ENCODE data around the gene ITGAL. TPM values are rescaled to one million over a fixed set of nuclear protein-coding genes. Genes with fewer than 3 reads are reported as not detected.

ITGAL gene
- total RNA-seq, 1 experiment from 2014 or later = not detected

- peak overlapping the region; percentile 21 for H3T11ph ChIP-seq (ENCODE audit: low read length)
- peak overlapping the region; percentile 83 for H3K27ac ChIP-seq (ENCODE audit: insufficient read length, low read depth, low read length)
- no peak overlapping the region for H3K23ac ChIP-seq (ENCODE audit: insufficient read length, low read depth, low read length)
- H3K79me1 ChIP-seq (ENCODE audit: insufficient read depth, low read depth, low read length, poor library complexity, severe bottlenecking) = no peaks in the 10 kb centered on the region
- no peak overlapping the region for H2AK5ac ChIP-seq (ENCODE audit: insufficient read length, low read length)
- H3K56ac ChIP-seq (ENCODE audit: insufficient read length, low read depth, low read length) = no peak overlapping the region
- peak overlapping the region; percentile 77 to 89 for H3K4me3 Mint-ChIP-seq
- H4K20me1 ChIP-seq (ENCODE audit: control insufficient read depth, insufficient read depth, insufficient read length) = no peaks in the 10 kb centered on the region
- no peaks in the 10 kb centered on the region; a peak in 1 of 5 replicates for H3K9me3 Mint-ChIP-seq
- H3K27ac Mint-ChIP-seq = peak overlapping the region; percentile 96 to 99 (median 96)
- no peaks in the 10 kb centered on the region for H3K27me3 Mint-ChIP-seq (ENCODE audit: low read depth)
- peak; percentile 56 for DNase-seq
- peak overlapping the region; percentile 92 for H3K9ac ChIP-seq (ENCODE audit: extremely low read depth, insufficient read length, low read length)
- H3K27me3 ChIP-seq (ENCODE audit: insufficient read depth, low read length) = no peaks in the 10 kb centered on the region
- WGBS (ENCODE audit: extremely low coverage, insufficient read length, low lambda C conversion rate) = no CpG with 5 or more reads among the region's 18 CpGs
- peaks cover 23 to 27% of the 10 kb centered on the region in 2 experiments for H3K4me1 Mint-ChIP-seq
- H2BK12ac ChIP-seq (ENCODE audit: insufficient read length, low read depth, low read length) = no peak overlapping the region
- H3K18ac ChIP-seq (ENCODE audit: insufficient read length, low read depth, low read length) = peak overlapping the region; percentile 87
- peak overlapping the region; percentile 61 for H3K4me2 ChIP-seq (ENCODE audit: insufficient read depth, insufficient read length, low read length)
- peak overlapping the region; percentile 66 for H4K5ac ChIP-seq (ENCODE audit: insufficient read length, low read depth, low read length)
- H3K23me2 ChIP-seq (ENCODE audit: insufficient read length, low read depth, low read length, poor library complexity, severe bottlenecking) = peaks cover 23% of the 10 kb centered on the region
- H3K79me2 ChIP-seq (ENCODE audit: insufficient read depth, low read length) = no peaks in the 10 kb centered on the region
- H2BK5ac ChIP-seq (ENCODE audit: insufficient read length, low read length) = peak overlapping the region; percentile 21
- no peak for TF ChIP-seq CTCF (conservative IDR thresholded peaks at IDR 0.05)
- no peak overlapping the region for H2BK15ac ChIP-seq (ENCODE audit: low read depth, low read length)
- no peak overlapping the region for H4K91ac ChIP-seq (ENCODE audit: insufficient read length, low read depth, low read length)
- no peaks in the 10 kb centered on the region for H3K9me3 ChIP-seq (ENCODE audit: control insufficient read depth, low read depth, low read length)
- H2AFZ ChIP-seq (ENCODE audit: low read length) = no peak overlapping the region
- no peaks in the 10 kb centered on the region; the same call in 1 of the 2 replicates for H3K4me1 ChIP-seq (ENCODE audit: insufficient read depth, low read length)
- no peak overlapping the region for H2BK120ac ChIP-seq (ENCODE audit: low read depth, low read length, poor library complexity, severe bottlenecking)
- H4K8ac ChIP-seq (replicated peaks; ENCODE audit: insufficient read length, low read depth, low read length) = no peak overlapping the region
- H2BK20ac ChIP-seq (ENCODE audit: low read depth, low read length, poor library complexity, severe bottlenecking) = no peak overlapping the region
- H3K14ac ChIP-seq (ENCODE audit: insufficient read depth, low read length) = peak overlapping the region; percentile 77; the same call in 1 of the 2 replicates
- H3K4ac ChIP-seq (ENCODE audit: low read depth, low read length) = no peak overlapping the region; the same call in 1 of the 2 replicates
- peaks cover 15 to 29% (median 19%) of the 10 kb centered on the region in 3 experiments for H3K36me3 Mint-ChIP-seq (ENCODE audit: insufficient read depth in 1 of 3, low read depth in 3 of 3)
Observed at GRCh38 chr16:30535106-30535776, 62.7 kb downstream of the ITGAL start.

All from H9 (cell line).